ENCODE measurements around the gene VAT1L.

The VAT1L gene

GRCh38 chr16:77920984-77921383, 132.6 kb downstream of the VAT1L start:
- Histone ChIP-seq H3K9ac (ENCODE audit: low read length) (no peak overlapping the region), H4K20me1 (ENCODE audit: insufficient read depth, low read length) (no peaks in the 10 kb centered on the region), H3K27ac (ENCODE audit: low read length) (no peak overlapping the region), H3F3A (ENCODE audit: insufficient read depth, low read length) (no peaks in the 10 kb centered on the region), H3K4me3 (ENCODE audit: low read length) (no peak overlapping the region), H3K79me2 (ENCODE audit: low read length) (no peaks in the 10 kb centered on the region), H3K4me1 (ENCODE audit: low read length) (no peaks in the 10 kb centered on the region), H3K9me2 (replicated peaks; ENCODE audit: insufficient read depth, low read length) (no peaks in the 10 kb centered on the region), H3K9me3 (replicated peaks; ENCODE audit: insufficient read depth, low read length) (no peaks in the 10 kb centered on the region), H2AFZ (ENCODE audit: low read length) (no peak overlapping the region), H3K4me2 (ENCODE audit: low read depth, low read length) (no peak overlapping the region), H3K36me3 (replicated peaks; ENCODE audit: insufficient read depth, low read length) (no peaks in the 10 kb centered on the region), H3K27me3 (replicated peaks; ENCODE audit: insufficient read depth, low read length) (no peaks in the 10 kb centered on the region)
- DNase-seq, result no peak
- TF ChIP-seq EZH2phosphoT487 (IDR thresholded peaks at IDR 0.05; ENCODE audit: low read length), result no peak
- no peak for TF ChIP-seq EZH2 (optimal IDR thresholded peaks at IDR 0.05; ENCODE audit: low read depth, low read length)
- TF ChIP-seq, protein P1, sequence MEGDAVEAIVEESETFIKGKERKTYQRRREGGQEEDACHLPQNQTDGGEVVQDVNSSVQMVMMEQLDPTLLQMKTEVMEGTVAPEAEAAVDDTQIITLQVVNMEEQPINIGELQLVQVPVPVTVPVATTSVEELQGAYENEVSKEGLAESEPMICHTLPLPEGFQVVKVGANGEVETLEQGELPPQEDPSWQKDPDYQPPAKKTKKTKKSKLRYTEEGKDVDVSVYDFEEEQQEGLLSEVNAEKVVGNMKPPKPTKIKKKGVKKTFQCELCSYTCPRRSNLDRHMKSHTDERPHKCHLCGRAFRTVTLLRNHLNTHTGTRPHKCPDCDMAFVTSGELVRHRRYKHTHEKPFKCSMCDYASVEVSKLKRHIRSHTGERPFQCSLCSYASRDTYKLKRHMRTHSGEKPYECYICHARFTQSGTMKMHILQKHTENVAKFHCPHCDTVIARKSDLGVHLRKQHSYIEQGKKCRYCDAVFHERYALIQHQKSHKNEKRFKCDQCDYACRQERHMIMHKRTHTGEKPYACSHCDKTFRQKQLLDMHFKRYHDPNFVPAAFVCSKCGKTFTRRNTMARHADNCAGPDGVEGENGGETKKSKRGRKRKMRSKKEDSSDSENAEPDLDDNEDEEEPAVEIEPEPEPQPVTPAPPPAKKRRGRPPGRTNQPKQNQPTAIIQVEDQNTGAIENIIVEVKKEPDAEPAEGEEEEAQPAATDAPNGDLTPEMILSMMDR (IDR thresholded peaks at IDR 0.05; ENCODE audit: low read length), result no peak

GRCh38 chr16:77922228-77922754, 133.9 kb downstream of the VAT1L start:
- TF ChIP-seq EZH2 (optimal IDR thresholded peaks at IDR 0.05; ENCODE audit: low read depth, low read length), result no peak
- TF ChIP-seq EZH2phosphoT487 (IDR thresholded peaks at IDR 0.05; ENCODE audit: low read length), result no peak
- TF ChIP-seq, protein P1 (IDR thresholded peaks at IDR 0.05; ENCODE audit: low read length), result no peak

DNA sequence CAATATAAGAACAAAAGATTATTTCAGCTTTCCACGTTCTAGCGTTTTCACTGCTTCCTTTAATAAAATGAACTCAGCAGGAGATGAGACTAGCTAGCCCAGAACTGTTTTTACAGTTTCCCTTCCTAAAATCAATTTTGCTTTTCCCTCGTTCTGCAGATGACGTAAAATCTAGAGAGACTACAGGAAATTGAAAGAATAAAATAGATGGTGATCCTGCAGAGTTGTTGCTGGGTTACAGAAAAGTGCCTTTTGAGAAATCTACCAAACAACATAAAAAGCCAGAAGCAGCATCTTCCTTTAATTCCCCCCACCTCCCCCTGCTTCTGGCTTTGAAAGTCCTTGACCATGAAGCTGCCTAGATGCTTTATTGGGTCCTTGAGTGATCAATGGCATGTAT, 137.2 kb downstream of the VAT1L start:
- no peaks in the 10 kb centered on the region for H3K36me3 ChIP-seq (replicated peaks; ENCODE audit: insufficient read depth, low read length)

More at GRCh38 chr16:77922228-77922754, 133.9 kb downstream of the VAT1L start:
- Histone ChIP-seq H3K79me2 (ENCODE audit: low read length) (no peaks in the 10 kb centered on the region), H3K4me3 (ENCODE audit: low read length) (no peak overlapping the region), H3K9me2 (replicated peaks; ENCODE audit: insufficient read depth, low read length) (no peaks in the 10 kb centered on the region), H3K4me2 (ENCODE audit: low read depth, low read length) (no peak overlapping the region), H3K27me3 (replicated peaks; ENCODE audit: insufficient read depth, low read length) (no peaks in the 10 kb centered on the region), H3K9ac (ENCODE audit: low read length) (no peak overlapping the region), H3F3A (ENCODE audit: insufficient read depth, low read length) (no peaks in the 10 kb centered on the region), H3K9me3 (replicated peaks; ENCODE audit: insufficient read depth, low read length) (no peaks in the 10 kb centered on the region), H2AFZ (ENCODE audit: low read length) (no peak overlapping the region), H4K20me1 (ENCODE audit: insufficient read depth, low read length) (no peaks in the 10 kb centered on the region), H3K36me3 (replicated peaks; ENCODE audit: insufficient read depth, low read length) (no peaks in the 10 kb centered on the region), H3K27ac (ENCODE audit: low read length) (no peak overlapping the region), H3K4me1 (ENCODE audit: low read length) (no peaks in the 10 kb centered on the region)
- DNase-seq, result no peak

More for the DNA sequence above, 137.2 kb downstream of the VAT1L start:
- no peak for DNase-seq
- Histone ChIP-seq H3K9ac (ENCODE audit: low read length) (no peak overlapping the region), H3F3A (ENCODE audit: insufficient read depth, low read length) (no peaks in the 10 kb centered on the region), H3K79me2 (ENCODE audit: low read length) (no peaks in the 10 kb centered on the region), H3K27ac (ENCODE audit: low read length) (no peak overlapping the region), H3K4me3 (ENCODE audit: low read length) (no peak overlapping the region), H4K20me1 (ENCODE audit: insufficient read depth, low read length) (no peaks in the 10 kb centered on the region), H3K9me3 (replicated peaks; ENCODE audit: insufficient read depth, low read length) (no peaks in the 10 kb centered on the region), H3K27me3 (replicated peaks; ENCODE audit: insufficient read depth, low read length) (no peaks in the 10 kb centered on the region), H2AFZ (ENCODE audit: low read length) (no peak overlapping the region), H3K9me2 (replicated peaks; ENCODE audit: insufficient read depth, low read length) (no peaks in the 10 kb centered on the region), H3K4me2 (ENCODE audit: low read depth, low read length) (no peak overlapping the region), H3K4me1 (ENCODE audit: low read length) (no peaks in the 10 kb centered on the region)
- TF ChIP-seq EZH2phosphoT487 (IDR thresholded peaks at IDR 0.05; ENCODE audit: low read length), result no peak
- TF ChIP-seq, protein P1 (IDR thresholded peaks at IDR 0.05; ENCODE audit: low read length), result no peak
- TF ChIP-seq EZH2 (optimal IDR thresholded peaks at IDR 0.05; ENCODE audit: low read depth, low read length), result no peak
